Adrenal gland (tissue), 12 donors: ENCODE results near the gene IL16. TPM values are rescaled to one million over a fixed set of nuclear protein-coding genes. Genes with fewer than 3 reads are reported as not detected.

Experiments used
- DNase-seq, 7 donors: peaks; one replicate each; pipeline ENCODE4 v3.0.0-alpha.2; 2019 to 2020
- H3K27ac ChIP-seq, 5 donors: fragments of 200-600 bp; sonication (generic) in 4 of 5; 1 replicate in 3 of 5; 2 replicates in 2 of 5; pipeline versions ENCODE4 v1.5.1 to v1.8.0; 2016 to 2020; ENCODE audit warnings: mild to moderate bottlenecking in 1 of 5
- H3K27me3 ChIP-seq: fragments of 200-600 bp; 2 replicates; pipeline ENCODE4 v1.8.0; 2021
- H3K36me3 ChIP-seq, 2 donors: fragments of 200-600 bp; replicated peaks in 1 of 2; 1 replicate in 1 of 2; 2 replicates in 1 of 2; pipeline versions ENCODE4 v1.5.1 to v1.8.0; 2018 to 2022
- H3K4me1 ChIP-seq, 2 donors: fragments of 200-600 bp; replicated peaks in 1 of 2; 1 replicate in 1 of 2; 2 replicates in 1 of 2; pipeline versions ENCODE4 v1.5.1 to v1.8.0; 2018 to 2021
- H3K4me3 ChIP-seq, 4 donors: fragments of 200-600 bp; sonication (generic) in 3 of 4; one replicate each; pipeline ENCODE4 v1.5.1; 2016 to 2018
- H3K9me3 ChIP-seq, 3 donors: fragments of 200-600 bp; sonication (generic) in 1 of 3; replicated peaks in 1 of 3; 1 replicate in 2 of 3; 2 replicates in 1 of 3; pipeline versions ENCODE4 v1.5.1 to v1.8.0; 2016 to 2021
- POLR2A ChIP-seq, 2 donors: fragments of 450-650 bp; IDR thresholded peaks; one replicate each; pipeline ENCODE4 v1.6.1; 2017; ENCODE audit warnings: antibody characterized with exemption in 2 of 2, mild to moderate bottlenecking in 2 of 2, moderate library complexity in 1 of 2
- WGBS, 4 donors: extraction: QIAGEN DNeasy Blood & Tissue Kit in 2 of 4; methylation state at CpG; one replicate each; pipeline versions ENCODE4 v1.1.5 to v1.1.7; 2013 to 2017; 5-methylcytosine and 5-hydroxymethylcytosine counted together
- intact Hi-C, 2 donors: fragments of 100-400 bp; cut with DNase I; formaldehyde crosslinking; loops; one replicate each; pipeline versions ENCODE4 v1.14.1 to v1.15.0; 2022 to 2023
- polyA plus RNA-seq, 3 donors: library from polyadenylated mRNA; stranded (reverse); fragments of 200-250 nt in 2 of 3; fragments of 350-450 nt in 1 of 3; fragmentation: Illumina TruSeq in 1 of 3; extraction: RNeasy Lipid Tissue Mini Kit (QIAGEN cat#74804) in 1 of 3; gene quantifications; one replicate each; pipeline ENCODE4 v1.2.3, GENCODE V29; 2013 to 2014
- total RNA-seq, 9 donors: library from RNA; depleted of rRNA in 4 of 9; stranded (reverse); fragments of >200 nt in 4 of 9; fragments of 120-200 nt in 1 of 9; fragmentation: NEBNext Ultra II Directional in 1 of 9; extraction: Animal tissue kit (Norgen Biotek cat#: 25700) in 1 of 9; gene quantifications; one replicate each; pipeline versions ENCODE4 v1.1.0 to v1.2.4, GENCODE V29; 2013 to 2023
- TF ChIP-seq, protein P1 (sequence below), 6 experiments: fragments of 450-650 bp in 4 of 6; fragments of 200-600 bp in 2 of 6; sonication (generic) in 1 of 6; IDR thresholded peaks; 1 replicate in 5 of 6; 2 replicates in 1 of 6; pipeline versions ENCODE4 v1.5.1 to v1.8.0; 2016 to 2021; ENCODE audit warnings: antibody characterized with exemption in 6 of 6, mild to moderate bottlenecking in 2 of 6, moderate library complexity in 1 of 6
- donor health status: healthy with polysubstance abuse.
- donor health status: Bipolar disorder and iron deficiency.
- donor health status: DM: yes; HTN: yes; CAD: no.
- donor health status: DM: no; HTN: no; CAD: no.
- donor health status: DM: no; HTN: no; CAD: no.
- donor health status: DM: yes; HTN: yes; CAD: no.

IL16 gene
- total and polyA plus RNA-seq, 12 donors, result 2.2 to 16.0 (median 6.3) TPM

DNA sequence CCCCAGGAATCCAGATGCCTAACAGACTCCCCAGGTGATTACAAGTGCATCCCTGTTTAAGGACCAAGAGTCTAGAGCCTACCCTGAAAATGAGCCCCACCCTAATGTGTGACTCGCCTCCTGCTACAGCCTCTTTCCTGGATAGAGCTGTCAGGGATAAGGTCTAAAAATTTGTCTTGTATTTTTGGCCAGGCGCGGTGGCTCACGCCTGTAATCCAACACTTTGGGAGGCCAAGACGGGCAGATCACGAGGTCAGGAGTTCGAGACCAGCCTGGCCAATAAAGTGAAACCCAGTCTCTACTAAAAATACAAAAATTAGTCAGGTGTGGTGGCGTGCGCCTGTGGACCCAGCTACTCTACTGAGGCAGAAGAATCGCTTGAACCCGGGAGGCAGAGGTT lies 166.1 kb downstream of the IL16 start:
- Histone ChIP-seq H3K4me1 (no peaks in the 10 kb centered on the region), H3K4me3 (no peak overlapping the region), H3K27ac (no peak overlapping the region), H3K36me3 (no peaks in the 10 kb centered on the region), H3K27me3 (no peaks in the 10 kb centered on the region), H3K9me3 (no peaks in the 10 kb centered on the region)
- no peak for DNase-seq
- WGBS, 4 donors, result 74 to 81% (median 76%) methylated on average over 11 of the region's 11 CpGs
- TF ChIP-seq POLR2A (IDR thresholded peaks at IDR 0.05), result no peak
- TF ChIP-seq, protein P1, sequence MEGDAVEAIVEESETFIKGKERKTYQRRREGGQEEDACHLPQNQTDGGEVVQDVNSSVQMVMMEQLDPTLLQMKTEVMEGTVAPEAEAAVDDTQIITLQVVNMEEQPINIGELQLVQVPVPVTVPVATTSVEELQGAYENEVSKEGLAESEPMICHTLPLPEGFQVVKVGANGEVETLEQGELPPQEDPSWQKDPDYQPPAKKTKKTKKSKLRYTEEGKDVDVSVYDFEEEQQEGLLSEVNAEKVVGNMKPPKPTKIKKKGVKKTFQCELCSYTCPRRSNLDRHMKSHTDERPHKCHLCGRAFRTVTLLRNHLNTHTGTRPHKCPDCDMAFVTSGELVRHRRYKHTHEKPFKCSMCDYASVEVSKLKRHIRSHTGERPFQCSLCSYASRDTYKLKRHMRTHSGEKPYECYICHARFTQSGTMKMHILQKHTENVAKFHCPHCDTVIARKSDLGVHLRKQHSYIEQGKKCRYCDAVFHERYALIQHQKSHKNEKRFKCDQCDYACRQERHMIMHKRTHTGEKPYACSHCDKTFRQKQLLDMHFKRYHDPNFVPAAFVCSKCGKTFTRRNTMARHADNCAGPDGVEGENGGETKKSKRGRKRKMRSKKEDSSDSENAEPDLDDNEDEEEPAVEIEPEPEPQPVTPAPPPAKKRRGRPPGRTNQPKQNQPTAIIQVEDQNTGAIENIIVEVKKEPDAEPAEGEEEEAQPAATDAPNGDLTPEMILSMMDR (IDR thresholded peaks at IDR 0.05), result no peak
- intact Hi-C loops, result no loop called here

DNA sequence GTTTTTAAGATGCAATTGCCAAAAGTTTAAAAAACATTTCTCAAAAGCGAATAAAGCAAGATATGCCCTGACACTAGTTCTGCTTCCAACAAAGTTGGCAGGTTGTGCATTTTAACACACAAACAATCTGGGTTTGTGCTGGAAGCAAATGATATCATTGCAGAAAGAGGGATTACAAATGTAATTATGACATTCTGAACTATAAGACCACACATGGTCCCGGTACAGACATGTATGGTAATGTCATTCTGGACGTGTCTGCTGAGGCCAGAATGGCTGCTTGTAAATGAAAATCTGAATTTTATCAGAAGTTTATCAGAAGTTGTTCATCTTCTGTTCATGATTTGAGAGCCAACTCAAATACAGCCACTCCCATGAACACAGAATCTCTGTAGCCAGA lies 166.6 kb downstream of the IL16 start:
- H3K27ac ChIP-seq, result no peak overlapping the region

More for the DNA sequence above, 166.6 kb downstream of the IL16 start:
- no peak for DNase-seq
- TF ChIP-seq, protein P1 (IDR thresholded peaks at IDR 0.05), result no peak
- TF ChIP-seq POLR2A (IDR thresholded peaks at IDR 0.05), result no peak
- intact Hi-C loops, result no loop called here
- Histone ChIP-seq H3K4me3 (no peak overlapping the region), H3K9me3 (no peaks in the 10 kb centered on the region), H3K36me3 (no peaks in the 10 kb centered on the region), H3K4me1 (no peaks in the 10 kb centered on the region), H3K27me3 (no peaks in the 10 kb centered on the region)
- WGBS, 4 donors, result 62 to 76% (median 67%) methylated on average over 3 of the region's 3 CpGs

Other genes starting within 250 kb of the IL16 start
- 10 to 100 TPM; 13.2 to 50.3 (median 25.9) TPM for gene MESD, start 207.1 kb upstream of the IL16 start, total RNA-seq
- gene MESD, start 207.1 kb upstream of the IL16 start, polyA plus RNA-seq, result 10 to 100 TPM; 17.1 to 56.1 (median 21.2) TPM
- gene TLNRD1, start 196.0 kb upstream of the IL16 start, total RNA-seq, result 10 to 100 TPM in 8 of 9 donors, 1 to 10 TPM in 1; 5.3 to 30.8 (median 22.2) TPM
- 10 to 100 TPM in 1 of 3 donors, 1 to 10 TPM in 2; 4.3 to 11.4 (median 5.0) TPM for gene TLNRD1, start 196.0 kb upstream of the IL16 start, polyA plus RNA-seq
- gene CFAP161, start 62.6 kb upstream of the IL16 start, total RNA-seq, result under 1 TPM in 2 of 9 donors, not detected in 7; 0.43 to 0.50 TPM
- gene CFAP161, start 62.6 kb upstream of the IL16 start, polyA plus RNA-seq, result under 1 TPM in 2 of 3 donors, not detected in 1; 0.10 to 0.31 TPM
- 1 to 10 TPM in 8 of 9 donors, under 1 TPM in 1; 0.97 to 6.1 (median 3.1) TPM for gene STARD5, start 127.3 kb downstream of the IL16 start, total RNA-seq
- 1 to 10 TPM; 3.4 to 5.1 (median 3.8) TPM for gene STARD5, start 127.3 kb downstream of the IL16 start, polyA plus RNA-seq
- gene TMC3, start 177.3 kb downstream of the IL16 start, total RNA-seq, result not detected
- gene TMC3, start 177.3 kb downstream of the IL16 start, polyA plus RNA-seq, result under 1 TPM; 0.03 to 0.08 (median 0.04) TPM